ENCODE data around the gene EPHB4.
"Not testable (repeated sequence)": the region's sequence is repeated elsewhere in the genome, so short reads cannot be mapped to it uniquely, and the experiment has no call there.

EPHB4 gene

GRCh38 chr7:100785878-100786277 is 41.4 kb downstream of the EPHB4 start:
- no peak for DNase-seq (ENCODE audit: low spot score)

GRCh38 chr7:100783804-100784203 is 43.5 kb downstream of the EPHB4 start:
- no peak for DNase-seq (ENCODE audit: low spot score)

GRCh38 chr7:100781255-100781654 is 46.1 kb downstream of the EPHB4 start:
- no peak for DNase-seq (ENCODE audit: low spot score)

GRCh38 chr7:100779359-100779758 is 48.0 kb downstream of the EPHB4 start:
- no peak for DNase-seq (ENCODE audit: low spot score)

- no peak for DNase-seq (ENCODE audit: low spot score)
These were observed 49.2 kb downstream of the EPHB4 start for GRCh38 chr7:100778061-100778621.

GRCh38 chr7:100773491-100773890 is 53.8 kb downstream of the EPHB4 start:
- no peak for DNase-seq (ENCODE audit: low spot score)

- no peak for DNase-seq (ENCODE audit: low spot score)
These were observed 58.5 kb downstream of the EPHB4 start for GRCh38 chr7:100768784-100769183.

- no peak for DNase-seq (ENCODE audit: low spot score)
These were observed 62.1 kb downstream of the EPHB4 start for GRCh38 chr7:100765250-100765649.

- DNase-seq (ENCODE audit: low spot score): no peak
These were observed 62.5 kb downstream of the EPHB4 start for GRCh38 chr7:100764841-100765240.

GRCh38 chr7:100763556-100764140 is 63.7 kb downstream of the EPHB4 start:
- DNase-seq (ENCODE audit: low spot score): no peak

GRCh38 chr7:100762841-100763240 is 64.5 kb downstream of the EPHB4 start:
- DNase-seq (ENCODE audit: low spot score): not testable (repeated sequence)

GRCh38 chr7:100759357-100760171 is 67.8 kb downstream of the EPHB4 start:
- DNase-seq (ENCODE audit: low spot score): no peak

GRCh38 chr7:100753750-100754149 is 73.6 kb downstream of the EPHB4 start:
- no peak for DNase-seq (ENCODE audit: low spot score)

GRCh38 chr7:100752994-100753393 is 74.3 kb downstream of the EPHB4 start:
- no peak for DNase-seq (ENCODE audit: low spot score)
